HepG2 (cell line): Measurements from ENCODE around the gene ALDH4A1. TPM values are rescaled to one million over a fixed set of nuclear protein-coding genes. Genes with fewer than 3 reads are reported as not detected.
A peak's percentile ranks its signal among the peaks of the same experiment; 100 is the strongest.

Experiments
- ARID5B ChIP-seq: IDR thresholded peaks from 2 replicates; pipeline ENCODE4 v1.4.0; 2020; ENCODE audit warnings: mild to moderate bottlenecking, missing genetic modification reagents
- ASH2L ChIP-seq: fragments of 300-600, 200-600 bp; sonication (generic); IDR thresholded peaks from 2 replicates; pipeline ENCODE4 v1.7.0; 2017; ENCODE audit warnings: low read depth, mild to moderate bottlenecking, moderate library complexity, mixed read lengths, low read length; ENCODE audit not compliant: insufficient read length
- CENPBD1 ChIP-seq: sonication (generic); formaldehyde crosslinking; IDR thresholded peaks from 2 replicates; pipeline ENCODE4 v1.8.0; 2022; ENCODE audit warnings: missing genetic modification reagents, low read depth, mild to moderate bottlenecking, borderline replicate concordance
- GATAD1 ChIP-seq: IDR thresholded peaks from 2 replicates; pipeline ENCODE4 v1.6.1; 2016; ENCODE audit warnings: missing genetic modification reagents, missing compliant biosample characterization
- IRF2 ChIP-seq: IDR thresholded peaks from 2 replicates; pipeline ENCODE4 v1.6.1; 2018; ENCODE audit warnings: missing genetic modification reagents, missing compliant biosample characterization
- MYNN ChIP-seq: sonication (generic); formaldehyde crosslinking; IDR thresholded peaks from 2 replicates; pipeline ENCODE4 v1.4.0; 2020; ENCODE audit warnings: mild to moderate bottlenecking, low read depth, missing genetic modification reagents
- PRPF4 ChIP-seq: fragments of 200-400 bp; formaldehyde crosslinking; IDR thresholded peaks from 2 replicates; pipeline ENCODE4 v1.6.1; 2016; ENCODE audit warnings: low read length, low read depth; ENCODE audit not compliant: poor library complexity, severe bottlenecking
- RBAK ChIP-seq: sonication (generic); formaldehyde crosslinking; IDR thresholded peaks from 2 replicates; pipeline ENCODE4 v1.5.1; 2020; ENCODE audit warnings: mild to moderate bottlenecking, missing genetic modification reagents
- REL ChIP-seq: sonication (generic); formaldehyde crosslinking; conservative IDR thresholded peaks from 2 replicates; pipeline ENCODE4 v1.8.0; 2022; ENCODE audit warnings: mild to moderate bottlenecking, missing genetic modification reagents, moderate library complexity
- RFX5 ChIP-seq: IDR thresholded peaks from 2 replicates; pipeline ENCODE4 v1.6.1; 2011; ENCODE audit warnings: low read depth, low read length, improper control_type of control experiment
- SAP130 ChIP-seq: IDR thresholded peaks from 2 replicates; pipeline ENCODE4 v1.6.1; 2016; ENCODE audit warnings: low read depth
- SRSF1 ChIP-seq: fragments of 200-400 bp; formaldehyde crosslinking; optimal IDR thresholded peaks from 2 replicates; pipeline ENCODE3; 2017; ENCODE audit warnings: mild to moderate bottlenecking, low read depth, low read length, moderate library complexity
- TOE1 ChIP-seq: sonication (generic); formaldehyde crosslinking; IDR thresholded peaks from 2 replicates; pipeline ENCODE4 v1.4.0; 2020; ENCODE audit warnings: mild to moderate bottlenecking, missing genetic modification reagents
- XBP1 ChIP-seq: sonication (generic); formaldehyde crosslinking; IDR thresholded peaks from 2 replicates; pipeline ENCODE4 v1.5.0; 2020; ENCODE audit warnings: missing genetic modification reagents
- ZC3H4 ChIP-seq: sonication (generic); formaldehyde crosslinking; IDR thresholded peaks from 2 replicates; pipeline ENCODE4 v1.4.0; 2020; ENCODE audit warnings: missing genetic modification reagents, borderline replicate concordance
- ZFAT ChIP-seq: sonication (generic); formaldehyde crosslinking; conservative IDR thresholded peaks from 2 replicates; pipeline ENCODE4 v1.8.1; 2023; ENCODE audit warnings: missing genetic modification reagents, inconsistent platforms
- ZNF230 ChIP-seq: sonication (generic); formaldehyde crosslinking; IDR thresholded peaks from 2 replicates; pipeline ENCODE4 v1.4.0; 2020; ENCODE audit warnings: mild to moderate bottlenecking, missing genetic modification reagents
- ZNF431 ChIP-seq: sonication (generic); formaldehyde crosslinking; IDR thresholded peaks from 2 replicates; pipeline ENCODE4 v1.9.0; 2022; ENCODE audit warnings: missing genetic modification reagents, low read depth, mild to moderate bottlenecking, borderline replicate concordance
- ZNF503 ChIP-seq: sonication (generic); formaldehyde crosslinking; IDR thresholded peaks from 2 replicates; pipeline ENCODE4 v1.4.0; 2020; ENCODE audit warnings: missing genetic modification reagents
- ZNF800 ChIP-seq: sonication (generic); formaldehyde crosslinking; IDR thresholded peaks from 2 replicates; pipeline ENCODE4 v1.4.0; 2020; ENCODE audit warnings: missing genetic modification reagents
- ZNF839 ChIP-seq: sonication (generic); formaldehyde crosslinking; IDR thresholded peaks from 2 replicates; pipeline ENCODE4 v1.4.0; 2020; ENCODE audit warnings: missing genetic modification reagents, mild to moderate bottlenecking, borderline replicate concordance
- ZSCAN20 ChIP-seq: sonication (generic); formaldehyde crosslinking; IDR thresholded peaks from 2 replicates; pipeline ENCODE4 v1.4.0; 2020; ENCODE audit warnings: missing genetic modification reagents, mild to moderate bottlenecking, borderline replicate concordance
- polyA plus RNA-seq, 8 experiments: library from polyadenylated mRNA; depleted of rRNA in 3 of 8; stranded (reverse) in 7 of 8; unstranded in 1 of 8; fragments of >200 nt; fragmentation: Illumina TruSeq in 4 of 8; extraction: Trizol in 4 of 8; gene quantifications; 2 replicates each; pipeline versions ENCODE4 v1.2.1 to v1.2.3, GENCODE V29; 2011 to 2016; ENCODE audit warnings: low read depth in 4 of 8, missing spikeins in 1 of 8, mixed read lengths in 1 of 8; ENCODE audit not compliant: insufficient read depth in 1 of 8
- total RNA-seq, 5 experiments: library from RNA; depleted of rRNA; stranded (reverse); fragments of >200 nt; fragmentation: Illumina TruSeq; extraction: Trizol; gene quantifications; 2 replicates each; pipeline ENCODE4 v1.2.3, GENCODE V29; 2016; ENCODE audit warnings: low read depth in 1 of 5

ALDH4A1 gene
- total and polyA plus RNA-seq, 2 of the 13 experiments (the other 11 are each of a cell fraction or from before 2014, with no cell fraction given), result 76.4 to 240 TPM

- TF ChIP-seq ZNF230 (CRISPR knock-in tag) (peak; percentile 60; the same call in 1 of the 2 replicates), ASH2L (peak; percentile 89), TOE1 (CRISPR knock-in tag) (no peak), ZNF839 (CRISPR knock-in tag) (no peak), CENPBD1 (CRISPR knock-in tag) (no peak), RFX5 (no peak), PRPF4 (no peak), REL (no peak), MYNN (CRISPR knock-in tag) (no peak), ZNF503 (CRISPR knock-in tag) (no peak), ZC3H4 (CRISPR knock-in tag) (no peak), IRF2 (no peak; the same call in 1 of the 2 replicates), SRSF1 (no peak), ZNF800 (CRISPR knock-in tag) (peak; percentile 73; the same call in 1 of the 2 replicates), ZNF431 (CRISPR knock-in tag) (no peak), RBAK (CRISPR knock-in tag) (no peak), GATAD1 (CRISPR knock-in tag) (peak; percentile 76; the same call in 1 of the 2 replicates), ZSCAN20 (CRISPR knock-in tag) (0 out of 2 replicates have a peak, but pooled peaks have one; percentile 25), XBP1 (no peak), ARID5B (CRISPR knock-in tag) (no peak; the same call in 1 of the 2 replicates), ZFAT (CRISPR knock-in tag) (no peak), SAP130 (CRISPR knock-in tag) (peak; percentile 90)
Measured at GRCh38 chr1:18902523-18903290, at the start of gene ALDH4A1 (continued).
